ENCODE results near the gene PBX1.

Gene PBX1

GRCh38 chr1:164564378-164564777 is 5.4 kb downstream of the PBX1 start:
- DNase-seq = no peak

- no peak for DNase-seq
These were observed 6.4 kb downstream of the PBX1 start for GRCh38 chr1:164565357-164565756.

- no peak for DNase-seq
These were observed 8.8 kb downstream of the PBX1 start for GRCh38 chr1:164567774-164568173.

DNA sequence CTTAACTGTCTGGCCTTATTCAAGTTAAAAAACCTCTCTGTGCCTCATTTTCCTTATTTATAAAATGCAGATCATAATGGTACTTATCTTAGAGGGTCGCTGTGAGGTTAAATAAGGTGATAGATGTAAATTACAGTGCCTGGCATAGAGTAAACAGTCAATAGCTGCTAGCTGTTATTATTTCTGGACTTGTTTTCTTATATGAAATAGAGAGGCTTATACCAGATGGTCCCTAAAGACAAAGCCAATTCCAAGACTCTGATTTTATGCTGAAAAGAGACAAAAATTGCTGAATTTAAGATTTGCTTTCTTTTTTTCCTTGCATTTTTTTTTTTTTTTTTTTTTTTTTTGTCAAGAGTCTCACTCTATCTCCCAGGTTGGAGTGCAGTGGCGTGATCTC is 10.3 kb downstream of the PBX1 start:
- no peak for DNase-seq

DNA sequence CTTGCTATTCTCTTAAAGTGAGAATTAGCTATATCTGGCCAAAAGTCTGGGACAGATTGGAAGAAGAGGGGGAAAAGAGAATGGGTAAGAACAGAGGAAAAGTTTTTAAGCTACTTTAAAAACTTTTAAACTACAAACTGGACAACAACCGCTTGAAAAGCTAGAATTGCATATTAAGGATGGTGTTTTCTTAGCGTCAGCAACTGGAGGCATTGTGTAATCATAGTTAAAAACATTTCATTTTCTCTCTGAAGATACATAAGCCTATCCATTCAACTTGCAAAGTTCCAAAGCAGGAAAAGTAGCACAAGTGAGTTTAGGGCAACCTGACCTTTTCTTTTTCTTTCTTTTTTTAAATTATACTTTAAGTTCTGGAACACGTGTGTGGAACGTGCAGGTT is 10.9 kb downstream of the PBX1 start:
- no peak for DNase-seq

- DNase-seq = no peak
These were observed 12.3 kb downstream of the PBX1 start for GRCh38 chr1:164571333-164571732.

GRCh38 chr1:164575356-164575886 is 16.4 kb downstream of the PBX1 start:
- no peak for DNase-seq

- DNase-seq = no peak
These were observed 17.6 kb downstream of the PBX1 start for GRCh38 chr1:164576291-164577271.

GRCh38 chr1:164577291-164577690 is 18.3 kb downstream of the PBX1 start:
- DNase-seq = no peak

DNA sequence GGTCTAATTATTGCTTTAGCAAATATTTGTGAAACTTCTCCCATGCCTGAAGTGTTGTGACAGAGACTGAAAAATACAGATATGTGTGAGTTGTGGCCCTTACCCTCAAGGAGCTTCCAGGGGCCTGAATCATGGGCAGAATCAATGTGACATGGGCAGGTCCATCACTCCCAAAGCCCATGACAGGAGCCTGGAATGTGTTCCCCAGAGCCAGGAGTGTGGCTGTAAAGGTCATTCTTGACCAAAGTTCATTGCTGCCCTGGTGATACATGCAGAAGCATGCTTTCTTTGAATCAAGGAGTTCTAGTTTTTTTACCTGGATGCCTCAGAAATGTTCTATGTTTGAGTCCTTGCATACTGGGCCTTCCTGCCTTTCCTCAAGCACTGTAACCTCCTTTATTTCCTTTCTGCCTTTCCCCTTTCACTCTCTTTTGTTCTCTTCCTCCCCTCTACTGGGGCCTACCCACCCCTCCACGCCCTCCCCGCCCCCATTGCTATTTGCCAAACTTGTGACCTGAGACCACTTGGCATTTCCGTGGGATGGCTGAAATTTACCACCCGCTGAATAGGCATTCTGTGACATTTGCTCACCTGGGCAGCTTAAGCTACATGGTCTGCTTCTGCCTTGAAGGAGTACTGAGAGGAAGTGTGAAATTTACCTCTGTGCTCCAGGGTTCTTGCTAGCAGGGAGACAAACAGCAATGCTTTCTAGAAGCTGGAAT is 19.7 kb downstream of the PBX1 start:
- no peak for DNase-seq

DNA sequence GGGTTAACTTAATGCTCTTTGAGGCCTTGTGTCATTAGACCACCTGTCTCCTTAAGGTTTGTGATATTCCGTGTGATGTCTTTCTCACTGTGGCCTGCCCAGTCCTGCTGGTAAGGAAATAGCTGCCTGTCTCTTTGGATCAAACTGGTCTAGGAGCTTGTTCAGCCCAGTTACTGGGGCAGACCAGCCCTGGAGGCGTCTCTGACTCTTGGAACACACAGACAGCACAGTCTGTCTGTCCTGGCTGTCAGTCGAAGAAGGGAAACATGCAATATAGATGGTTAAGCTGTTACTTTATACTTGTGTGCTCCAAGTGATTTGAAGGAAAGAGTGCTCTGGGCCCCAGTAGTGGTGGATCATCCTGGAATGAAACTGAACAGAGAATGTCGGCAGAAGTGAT is 20.4 kb downstream of the PBX1 start:
- DNase-seq = no peak

DNA sequence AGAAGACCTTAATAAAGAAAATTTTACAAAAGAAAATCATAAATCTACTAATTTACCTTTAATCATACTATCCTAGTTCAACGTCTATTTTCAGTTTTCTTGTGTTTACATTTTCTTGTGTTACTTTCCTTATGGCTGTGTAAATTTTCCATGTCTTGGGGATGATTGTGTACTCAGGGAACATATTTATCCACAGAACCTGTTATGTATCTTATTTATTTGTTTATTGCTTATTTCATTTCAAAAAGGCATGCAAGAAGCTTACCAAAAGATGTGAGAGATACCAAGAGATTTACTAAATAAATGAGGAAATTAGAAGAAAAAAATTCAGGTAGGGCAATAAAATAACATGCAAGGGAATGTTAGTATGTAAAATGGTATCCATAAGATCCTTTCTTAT is 22.8 kb downstream of the PBX1 start:
- DNase-seq = no peak

DNA sequence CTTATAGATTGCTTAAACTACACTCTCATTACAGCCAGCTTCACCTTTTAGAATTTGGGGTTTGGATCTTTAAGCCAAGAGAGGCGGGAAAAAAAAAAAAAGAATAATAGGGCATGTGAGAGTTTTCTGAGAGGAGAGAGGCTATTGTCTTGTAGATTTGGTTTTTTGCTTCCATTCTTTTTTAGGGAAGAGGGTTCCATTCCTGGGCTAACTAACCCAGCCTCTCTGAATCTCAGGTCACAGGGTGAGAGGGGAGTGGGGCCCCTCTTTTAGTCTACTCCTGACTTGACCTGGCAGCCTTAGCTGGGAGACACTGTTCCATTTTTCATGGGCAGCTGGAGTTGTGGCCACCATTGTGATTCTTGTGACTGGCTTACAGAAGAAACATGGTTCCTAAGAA is 24.2 kb downstream of the PBX1 start:
- DNase-seq = no peak

DNA sequence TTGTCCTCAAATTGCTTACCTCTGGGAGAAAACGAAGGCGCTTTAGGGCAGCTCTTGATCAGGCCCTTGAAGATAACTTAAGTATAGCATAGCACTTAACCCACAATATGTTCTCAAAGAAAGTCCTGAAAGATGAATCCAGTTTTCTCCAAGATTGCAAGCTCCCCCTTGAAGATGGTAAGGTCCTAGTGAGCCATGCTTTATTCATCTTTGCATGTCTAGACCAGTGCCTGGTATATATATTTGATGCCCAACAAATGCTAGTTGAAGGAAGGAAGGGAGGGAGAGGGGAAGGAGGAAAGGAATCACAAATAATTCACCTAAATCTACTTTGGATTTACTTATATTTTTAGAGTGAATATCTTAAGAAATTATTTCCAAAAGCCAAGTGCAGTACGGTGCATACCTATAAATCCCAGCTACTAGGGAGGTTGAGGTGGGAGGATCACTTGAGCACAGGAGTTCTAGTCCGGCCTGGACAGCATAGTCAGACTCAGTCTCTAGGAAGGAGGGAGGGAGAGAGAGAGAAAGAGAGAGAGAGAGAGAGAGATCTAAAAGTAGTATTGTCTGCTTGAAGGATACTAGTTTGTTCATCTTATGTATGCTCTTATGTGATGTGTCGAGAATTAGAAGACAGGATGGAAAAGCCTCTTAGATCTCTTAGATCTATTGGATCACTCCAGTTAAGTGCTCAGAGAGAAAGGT is 25.0 kb downstream of the PBX1 start:
- no peak for DNase-seq

DNA sequence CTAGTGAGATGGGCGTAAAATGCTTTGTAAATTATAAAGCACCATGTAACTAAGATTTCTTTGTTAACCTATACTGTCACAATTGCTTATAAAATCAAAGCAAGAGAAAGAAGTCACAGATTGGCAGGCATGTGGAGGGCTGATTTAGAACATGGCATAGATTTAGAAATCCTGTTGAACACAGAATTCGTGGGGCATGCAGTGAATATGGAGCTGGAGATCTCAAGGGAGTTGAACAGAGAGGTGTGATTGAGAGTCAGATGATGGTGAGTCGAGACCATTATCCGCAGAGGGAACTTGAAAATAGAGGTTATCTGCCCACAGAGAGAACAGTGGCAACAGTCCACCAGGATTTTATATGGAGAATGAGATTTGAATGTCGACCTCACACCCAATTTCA is 27.6 kb downstream of the PBX1 start:
- DNase-seq = no peak

DNA sequence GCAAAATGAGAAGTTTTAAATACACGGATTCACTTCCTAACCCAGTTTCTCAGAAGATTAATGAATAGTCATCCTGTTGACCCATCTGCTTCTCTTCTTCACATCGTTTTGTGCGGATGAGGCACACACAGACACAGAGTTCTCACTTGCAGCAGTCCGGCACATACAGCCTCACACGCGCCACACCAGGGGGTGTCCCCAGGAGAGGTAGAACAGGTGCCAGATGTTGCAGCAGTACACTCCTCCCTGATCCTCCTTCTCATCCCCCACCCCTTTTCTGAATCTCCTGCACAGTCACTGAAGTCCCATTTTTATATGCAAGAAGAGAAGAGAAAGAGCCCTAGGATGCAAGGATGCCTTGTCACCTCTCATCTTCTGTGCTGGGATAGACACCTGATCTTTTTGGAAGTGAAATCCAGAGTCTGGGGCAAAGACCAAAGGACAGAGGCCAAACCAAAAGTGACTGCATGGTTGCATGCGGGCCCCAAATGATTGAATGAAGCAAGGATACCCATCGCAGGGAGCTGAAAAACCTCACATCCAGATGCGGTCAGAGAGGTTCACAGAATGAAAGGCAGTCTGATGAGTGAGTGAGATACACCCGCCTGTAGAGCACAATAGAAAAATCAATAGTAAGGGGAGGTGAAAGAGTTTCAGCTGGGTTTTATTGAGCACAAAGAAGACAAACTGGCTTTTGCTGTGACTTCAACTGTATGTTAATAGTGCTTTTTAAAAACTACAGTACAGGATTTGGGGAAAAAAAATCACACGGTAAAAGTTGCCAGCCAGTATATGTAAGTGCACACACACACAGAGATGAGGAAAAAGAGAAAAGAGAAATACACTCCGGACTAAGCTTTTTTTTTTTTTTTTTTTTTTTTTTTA is 28.9 kb downstream of the PBX1 start:
- DNase-seq = no peak

GRCh38 chr1:164588516-164589341 is 29.7 kb downstream of the PBX1 start:
- no peak for DNase-seq

GRCh38 chr1:164589408-164589807 is 30.4 kb downstream of the PBX1 start:
- DNase-seq = no peak

DNA sequence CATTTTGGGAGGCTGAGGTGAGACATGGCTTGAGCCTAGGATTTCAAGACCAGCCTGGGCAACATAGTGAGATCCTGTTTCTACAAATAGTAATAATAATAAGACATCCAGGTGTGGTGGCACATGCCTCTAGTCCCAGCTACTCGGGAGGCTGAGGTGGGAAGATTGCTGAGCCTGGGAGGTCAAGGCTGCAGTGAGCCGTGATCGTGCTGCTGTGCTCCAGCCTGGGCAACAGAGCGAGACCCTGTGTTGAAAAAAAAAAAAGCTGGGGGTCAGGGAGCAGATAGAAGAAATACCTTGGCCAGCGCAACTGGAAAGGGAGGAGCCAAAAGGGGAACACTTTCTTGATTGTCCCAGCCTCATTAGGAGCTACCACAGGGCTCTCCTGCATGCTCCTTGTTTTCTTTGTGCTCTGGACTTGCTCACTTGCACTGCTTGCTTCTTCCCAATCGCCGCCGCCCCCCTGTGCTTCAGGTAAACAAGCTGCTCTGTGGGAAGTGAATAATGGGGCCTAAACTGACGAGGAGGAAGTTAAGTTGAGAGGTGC is 31.1 kb downstream of the PBX1 start:
- no peak for DNase-seq

DNA sequence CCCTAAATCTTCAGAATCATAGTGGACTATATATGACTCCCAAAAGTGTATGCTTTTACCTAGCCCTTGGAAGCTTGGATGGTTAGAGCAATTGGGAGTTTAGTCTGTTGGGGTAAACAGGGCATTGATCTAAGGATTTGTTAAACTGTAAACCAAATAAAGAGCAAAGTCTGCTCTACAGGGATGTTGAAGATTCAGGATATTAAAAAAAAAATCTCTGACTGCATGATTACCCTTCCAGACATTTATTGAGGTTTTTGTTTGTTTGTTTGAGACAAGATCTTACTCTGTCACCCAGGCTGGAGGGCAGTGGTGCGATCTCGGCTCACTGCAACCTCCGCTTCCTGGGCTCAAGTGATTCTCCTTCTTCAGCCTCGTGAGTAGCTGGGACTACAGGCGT is 31.6 kb downstream of the PBX1 start:
- no peak for DNase-seq

GRCh38 chr1:164591858-164592257 is 32.9 kb downstream of the PBX1 start:
- DNase-seq = no peak
